Iris pigment epithelial cell (primary cell): ENCODE measurements around the gene CDH13.

ENCODE experiments used
- DNase-seq: peaks from one replicate; pipeline ENCODE4 v3.0.0-alpha.2; 2011; ENCODE audit warnings: low read depth

Gene CDH13

DNA sequence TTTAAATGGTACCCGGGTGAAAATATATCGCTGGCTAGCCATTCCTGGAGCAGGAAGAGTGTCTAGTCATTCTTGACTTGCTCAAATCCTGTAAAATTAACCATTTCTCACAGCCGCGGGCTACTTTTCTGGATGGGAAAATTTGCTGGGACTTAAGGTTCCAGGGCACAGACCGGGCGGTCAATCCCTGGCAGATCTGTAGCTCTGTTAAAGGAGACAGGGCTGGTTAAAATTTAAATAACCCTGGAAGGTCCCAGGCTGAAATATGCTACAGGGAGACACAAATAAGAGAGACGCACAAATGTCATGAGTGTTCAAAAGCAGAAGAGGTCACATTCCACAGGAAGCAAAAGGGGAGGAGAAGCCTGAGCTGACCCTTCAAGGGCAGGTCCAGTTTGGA is 951.4 kb downstream of the CDH13 start:
- no peak for DNase-seq

DNA sequence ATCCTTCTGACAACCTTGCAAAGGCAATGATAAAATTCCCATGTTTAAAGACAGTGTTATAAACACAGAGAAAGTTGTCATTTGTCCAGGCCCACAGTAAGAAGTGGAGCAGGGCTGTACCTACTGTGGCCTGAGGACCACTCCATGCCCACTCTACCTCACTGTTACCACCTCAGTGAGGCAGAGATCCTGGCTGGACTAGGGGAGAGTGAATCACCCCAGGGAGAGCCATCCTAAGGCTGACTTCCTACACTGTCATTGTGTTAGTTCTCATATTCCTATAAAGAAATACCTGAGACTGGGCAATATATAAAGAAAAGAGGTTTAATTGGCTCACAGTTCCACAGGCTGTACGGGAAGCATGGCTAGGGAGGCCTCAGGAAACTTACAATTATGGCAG is 952.3 kb downstream of the CDH13 start:
- DNase-seq, result no peak

DNA sequence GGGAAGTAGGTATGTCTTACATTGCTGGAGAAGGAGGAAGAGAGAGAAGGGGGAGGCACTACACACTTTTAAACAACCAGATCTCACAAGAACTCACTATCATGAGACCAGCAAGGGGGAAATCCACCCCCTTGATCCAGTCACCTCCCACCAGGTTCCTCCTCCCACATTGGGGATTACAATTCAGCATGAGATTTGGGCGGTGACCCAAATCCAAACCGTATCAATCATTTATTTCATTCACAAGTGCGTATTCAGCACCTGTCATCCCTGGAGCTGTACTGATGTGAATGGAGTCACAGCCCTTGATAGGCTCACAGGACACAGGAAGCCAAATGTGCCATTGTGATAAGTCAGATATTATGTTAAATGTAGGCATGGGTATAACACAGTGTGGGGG is 952.7 kb downstream of the CDH13 start:
- no peak for DNase-seq

DNA sequence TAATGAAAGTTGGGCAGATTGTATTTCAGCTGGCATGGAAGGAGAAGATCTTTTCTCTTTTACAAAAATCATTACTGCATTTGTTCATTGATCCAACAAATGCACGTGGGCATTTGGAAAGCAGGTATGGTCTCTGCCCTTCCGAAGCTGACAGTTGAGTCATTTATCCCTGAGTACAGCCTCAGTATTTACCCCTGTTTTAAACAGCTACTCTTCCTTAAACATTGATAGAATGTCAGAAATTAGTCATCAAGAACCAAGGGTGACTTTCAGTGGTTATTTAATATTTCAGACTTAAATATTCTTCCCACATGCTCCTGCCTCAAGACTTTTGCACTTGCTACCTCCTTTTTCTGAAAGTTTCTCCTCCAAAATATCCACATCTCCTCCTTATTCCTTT is 954.3 kb downstream of the CDH13 start:
- DNase-seq, result peak; percentile 10

DNA sequence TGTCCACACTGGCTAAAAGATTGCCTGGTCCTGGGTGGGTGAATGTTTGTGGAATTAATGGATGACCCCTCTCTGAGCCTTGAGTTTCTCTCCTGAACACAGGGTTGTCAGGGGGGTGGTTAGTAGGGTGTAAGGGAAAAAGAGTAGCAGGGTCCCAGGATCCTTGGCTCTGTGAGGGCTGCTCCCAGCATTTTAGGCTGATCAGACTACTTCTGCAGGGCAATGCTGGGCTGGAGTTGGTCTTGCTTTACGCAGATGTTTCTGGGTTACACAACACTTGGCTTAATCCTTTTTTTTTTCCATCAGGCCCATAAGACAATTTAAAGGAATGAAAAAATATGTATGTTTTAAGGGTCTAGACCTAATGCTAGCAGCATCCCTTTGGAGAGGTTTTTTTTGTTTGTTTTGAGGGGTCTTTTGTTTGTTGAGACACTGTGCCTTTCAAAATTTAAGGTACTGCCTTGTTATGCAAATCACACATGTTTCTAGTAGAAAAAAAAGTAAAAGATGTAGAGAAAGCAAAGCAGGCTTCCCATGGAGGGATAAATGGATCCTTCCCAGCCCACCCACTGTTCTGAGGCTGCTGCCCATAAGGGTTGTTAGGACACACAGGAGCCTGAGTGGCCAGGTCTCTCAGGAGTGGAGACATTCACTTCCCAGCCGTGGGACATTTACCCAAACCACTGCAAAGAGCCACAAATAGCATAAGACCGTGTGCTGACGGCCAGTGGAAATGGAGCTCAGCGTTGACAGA is 955.4 kb downstream of the CDH13 start:
- DNase-seq, result no peak

DNA sequence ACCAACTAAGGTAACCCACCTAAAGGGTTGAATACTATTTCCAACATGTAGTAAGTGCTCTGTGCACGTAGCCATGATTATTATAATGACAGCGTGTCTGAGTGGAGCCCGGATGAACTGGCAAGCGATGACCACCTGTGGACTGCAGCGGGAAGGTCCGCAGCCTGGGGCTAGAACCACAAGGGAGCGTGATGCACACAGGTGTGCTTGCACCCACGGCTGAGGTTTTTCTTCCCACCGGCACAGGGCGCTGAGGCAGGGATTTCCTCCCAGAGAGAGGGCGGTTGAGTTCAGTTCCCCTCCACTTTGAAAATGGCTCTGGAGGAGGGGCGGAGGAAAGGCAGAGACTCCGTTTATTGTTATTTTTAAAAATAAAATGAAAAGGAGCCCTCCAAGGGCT is 959.3 kb downstream of the CDH13 start:
- no peak for DNase-seq

DNA sequence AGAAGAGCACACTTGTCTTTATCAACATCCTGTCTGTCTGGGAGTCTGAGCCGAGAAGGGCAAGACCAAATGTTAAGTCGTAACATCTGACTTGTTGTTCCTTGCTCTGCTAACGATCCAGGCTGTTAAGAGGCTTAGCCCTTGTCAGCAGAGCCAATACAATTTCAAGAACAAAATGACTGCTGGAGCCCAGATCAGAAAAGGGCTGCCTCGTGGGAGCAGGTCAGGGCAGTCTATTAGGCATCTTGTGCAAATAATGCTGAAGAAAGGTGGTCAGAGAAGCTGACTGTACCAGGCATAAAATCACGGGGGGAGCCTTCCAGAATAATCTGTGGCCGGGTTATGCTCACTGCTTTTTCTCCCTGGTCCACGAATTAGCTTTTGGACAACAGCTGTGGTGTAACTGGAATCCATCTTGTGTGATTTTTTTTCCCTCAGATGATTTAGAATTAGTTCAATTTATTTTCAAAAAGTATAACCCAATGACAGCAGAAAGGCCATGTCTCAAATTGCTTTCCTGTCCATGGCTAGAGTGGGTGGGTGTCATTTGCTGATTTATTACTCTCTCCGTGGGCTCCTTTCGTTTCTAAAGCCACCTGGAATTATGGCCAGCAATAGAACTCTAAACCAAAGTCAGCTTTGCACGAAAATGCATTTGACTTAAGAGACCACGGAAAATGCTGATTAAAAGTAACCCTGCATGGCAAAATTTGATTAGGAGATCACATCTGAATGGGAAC is 959.9 kb downstream of the CDH13 start:
- DNase-seq, result peak; percentile 17

DNA sequence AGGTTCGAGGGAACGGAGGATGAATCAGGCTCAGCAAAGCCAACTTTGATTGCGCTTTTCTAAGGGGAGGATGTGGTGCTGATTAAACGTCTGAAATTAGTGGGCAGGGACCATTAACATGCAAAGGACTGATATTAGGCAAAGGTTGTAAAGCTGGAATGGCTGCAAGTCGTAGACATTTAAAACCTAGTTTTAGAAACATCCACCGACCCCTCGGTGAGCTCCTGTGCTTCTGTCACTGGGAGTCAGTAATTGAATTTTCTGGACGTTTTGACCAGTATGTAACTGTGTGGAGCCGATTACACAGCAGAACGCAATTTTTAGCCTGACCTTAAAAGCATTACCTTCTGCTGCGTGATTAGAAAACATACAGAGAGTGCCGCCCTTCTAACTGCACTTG is 960.4 kb downstream of the CDH13 start:
- no peak for DNase-seq

DNA sequence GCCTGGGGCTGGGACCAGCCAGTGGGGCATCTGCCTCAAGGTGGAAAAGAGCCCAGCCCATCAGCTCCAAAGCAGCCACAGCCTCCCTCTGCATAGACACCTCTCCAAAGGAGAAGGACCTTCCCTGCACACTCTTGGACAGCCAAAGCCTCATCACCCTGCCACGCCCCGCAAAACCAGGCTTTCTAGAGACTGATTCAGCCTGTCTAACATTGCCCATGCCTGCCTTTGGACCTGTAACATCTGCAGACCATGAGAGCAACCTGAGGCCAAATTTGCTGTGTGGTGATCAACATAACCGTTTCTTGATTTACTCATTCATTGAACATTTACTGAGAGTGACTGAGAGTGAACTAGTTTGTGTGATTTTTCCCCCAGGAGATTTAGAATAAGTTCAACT is 961.3 kb downstream of the CDH13 start:
- no peak for DNase-seq

DNA sequence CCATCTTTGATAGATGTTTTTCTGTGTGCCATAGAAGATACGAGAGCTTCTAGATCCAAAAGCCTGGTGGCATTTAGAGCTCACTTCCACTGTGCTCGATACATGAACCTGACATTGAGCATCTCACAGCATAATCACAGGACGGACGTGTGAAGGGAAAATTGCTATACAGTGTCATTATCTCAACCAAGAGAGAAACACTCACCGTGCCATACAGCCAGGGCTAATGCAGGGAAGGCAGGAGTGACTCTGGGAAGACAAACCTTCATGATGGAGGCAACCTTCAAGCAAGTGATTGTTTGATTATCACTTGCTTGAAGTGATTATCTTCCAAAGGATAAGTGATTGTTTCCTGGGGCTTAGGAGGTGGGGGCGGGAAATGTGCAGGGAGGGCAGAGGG is 962.8 kb downstream of the CDH13 start:
- DNase-seq, result no peak

DNA sequence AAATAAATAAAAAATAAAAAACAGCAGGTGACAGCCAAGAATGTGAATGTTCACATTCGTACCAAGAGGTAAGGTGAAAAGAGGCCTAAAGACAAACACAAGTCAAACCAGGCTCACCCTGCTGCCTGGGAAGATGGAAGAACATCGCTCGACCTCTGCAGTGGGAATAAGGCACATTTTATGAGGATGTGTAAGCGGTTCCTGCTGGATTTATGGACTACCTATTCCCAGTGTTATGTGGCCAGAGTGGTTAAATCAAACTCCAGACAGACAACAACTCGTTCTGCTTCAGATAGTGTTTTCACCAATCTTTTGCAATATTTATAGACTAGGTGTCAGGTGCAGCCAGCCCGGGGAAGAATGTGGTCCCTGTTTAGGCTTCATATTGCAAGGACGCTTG is 966.0 kb downstream of the CDH13 start:
- no peak for DNase-seq

DNA sequence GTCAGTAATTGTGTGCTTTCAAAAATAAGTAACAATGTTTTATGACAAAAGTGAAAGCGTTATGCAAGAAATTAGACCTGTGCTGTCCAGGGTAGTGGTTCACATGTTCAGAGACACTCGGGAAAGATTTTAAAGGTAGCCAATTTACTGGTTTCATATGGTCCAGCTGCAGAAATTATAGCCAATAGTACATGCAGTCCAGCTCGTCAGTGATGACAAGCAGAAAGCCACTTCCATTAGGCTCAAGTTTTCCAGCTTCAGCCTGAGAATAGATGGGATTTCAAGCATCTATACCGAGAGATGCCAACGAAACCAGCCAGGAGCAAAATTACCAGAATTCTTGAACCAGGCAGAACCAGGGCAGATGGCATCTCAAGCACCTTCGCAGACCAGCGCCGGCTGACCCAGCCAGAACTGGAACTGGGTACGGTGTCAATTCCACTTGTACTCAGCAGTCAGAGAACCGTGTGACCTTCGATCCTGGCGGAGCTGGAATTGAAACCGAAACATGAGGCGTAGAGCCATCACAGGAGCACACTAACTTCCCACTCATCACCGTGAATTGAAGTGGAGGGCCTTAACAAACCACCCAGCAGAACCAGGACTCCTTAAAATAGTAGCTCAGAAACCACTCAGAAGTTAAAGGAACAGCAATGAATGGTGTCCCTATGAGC is 973.2 kb downstream of the CDH13 start:
- DNase-seq, result no peak

DNA sequence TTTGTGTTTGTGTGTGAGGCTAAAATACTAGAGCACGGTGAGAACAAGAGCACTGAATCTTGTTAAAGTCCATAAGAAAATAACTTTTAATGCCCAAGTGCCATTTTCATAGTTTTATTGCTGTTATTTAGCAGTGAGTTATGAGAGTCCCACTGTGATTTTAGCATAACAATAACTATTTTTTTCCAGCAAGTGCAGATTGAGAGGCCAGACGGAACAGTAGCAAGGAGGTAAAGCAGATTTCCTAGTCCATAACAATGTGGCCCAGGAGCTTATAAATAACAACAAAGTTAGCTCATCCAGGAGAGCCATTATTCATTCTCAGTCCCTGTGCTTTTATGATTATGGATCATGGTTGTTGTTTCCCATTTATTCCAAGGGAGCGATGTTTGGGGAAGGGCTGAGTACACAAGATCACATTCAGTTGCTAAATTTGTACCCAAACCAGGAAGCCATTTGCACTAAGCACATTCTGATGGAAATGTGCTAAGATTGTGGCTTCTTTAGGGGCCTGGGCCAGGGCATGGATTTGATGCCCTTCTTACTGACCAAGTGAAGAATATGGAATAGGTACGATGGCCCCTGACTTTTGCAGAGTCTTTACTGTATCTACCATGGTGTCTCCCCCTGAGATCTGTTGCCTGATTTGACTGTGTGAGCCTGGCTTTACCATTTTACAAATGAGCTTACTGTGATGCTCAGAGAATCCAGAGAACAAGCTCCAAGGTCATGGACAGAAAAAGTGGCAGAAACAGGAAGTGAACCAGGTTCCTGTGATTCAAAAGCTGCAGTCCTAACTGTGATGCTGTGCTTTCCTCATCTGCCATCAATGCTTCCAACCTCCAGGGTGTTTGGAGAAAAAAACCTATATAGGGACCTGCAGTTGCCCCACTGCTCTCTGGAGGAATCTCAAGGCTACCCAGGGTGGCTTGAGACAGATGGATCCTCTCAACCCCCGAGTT is 976.3 kb downstream of the CDH13 start:
- no peak for DNase-seq

DNA sequence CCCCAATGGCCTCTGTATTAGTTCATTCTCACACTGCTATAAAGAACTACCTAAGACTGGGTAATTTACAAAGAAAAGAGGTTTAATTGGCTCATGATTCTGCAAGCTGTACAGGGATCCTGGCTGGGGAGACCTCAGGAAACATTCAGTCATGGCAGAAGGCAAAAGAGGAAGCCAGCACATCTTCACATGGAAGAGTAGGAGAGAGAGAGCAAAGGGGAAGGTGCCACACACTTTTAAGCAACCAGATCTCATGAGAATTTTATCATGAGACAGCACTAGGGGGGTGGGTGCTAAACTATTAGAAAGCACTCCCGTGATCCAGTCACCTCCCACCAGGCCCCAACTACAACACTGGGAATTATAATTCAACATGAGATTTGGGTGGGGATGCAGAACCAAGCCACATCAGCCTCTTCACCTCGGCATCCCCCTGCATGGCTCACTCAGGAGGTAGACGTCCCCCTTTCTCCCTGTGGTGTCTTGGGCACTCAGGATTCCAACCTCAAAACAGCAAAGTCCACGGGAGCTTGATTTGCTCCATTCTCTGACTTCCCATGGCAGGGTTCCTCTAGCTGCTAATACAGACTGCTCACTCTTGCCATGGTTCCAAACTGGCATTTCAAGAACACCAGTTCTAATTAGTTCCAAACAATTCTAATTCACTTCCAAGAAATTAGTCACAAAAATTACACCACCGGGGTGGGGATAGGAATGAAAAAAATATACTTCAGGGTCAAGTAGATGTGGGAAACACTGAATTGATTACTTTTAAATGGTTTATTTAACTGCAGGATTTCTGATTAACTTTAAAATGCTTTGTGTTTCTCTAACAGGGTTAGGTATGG is 977.2 kb downstream of the CDH13 start:
- DNase-seq, result no peak

DNA sequence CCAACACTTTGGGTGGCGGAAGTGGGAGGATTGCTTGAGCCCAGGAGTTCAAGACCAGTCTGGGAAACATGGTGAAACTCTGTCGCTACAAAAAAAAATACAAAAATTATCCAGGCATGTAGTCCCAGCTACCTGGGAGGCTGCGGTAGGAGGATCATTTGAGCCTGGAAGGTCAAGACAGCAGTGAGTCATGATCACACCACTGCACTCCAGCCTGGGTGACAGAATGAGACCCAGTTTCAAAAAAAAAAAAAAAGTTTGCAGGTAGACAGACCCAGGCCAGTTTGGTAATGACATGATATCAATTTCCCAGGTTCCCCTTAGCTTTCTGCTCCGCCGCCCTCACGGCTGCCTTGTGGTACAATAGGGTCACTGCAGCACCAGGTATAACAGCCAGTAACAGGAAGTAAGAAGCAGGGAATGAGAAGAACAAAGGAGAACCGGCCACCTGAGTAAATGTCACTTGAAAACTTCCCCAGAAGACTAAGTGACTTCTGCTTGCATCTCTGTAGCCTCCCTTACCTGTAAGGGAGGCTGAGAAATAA is 979.8 kb downstream of the CDH13 start:
- no peak for DNase-seq

DNA sequence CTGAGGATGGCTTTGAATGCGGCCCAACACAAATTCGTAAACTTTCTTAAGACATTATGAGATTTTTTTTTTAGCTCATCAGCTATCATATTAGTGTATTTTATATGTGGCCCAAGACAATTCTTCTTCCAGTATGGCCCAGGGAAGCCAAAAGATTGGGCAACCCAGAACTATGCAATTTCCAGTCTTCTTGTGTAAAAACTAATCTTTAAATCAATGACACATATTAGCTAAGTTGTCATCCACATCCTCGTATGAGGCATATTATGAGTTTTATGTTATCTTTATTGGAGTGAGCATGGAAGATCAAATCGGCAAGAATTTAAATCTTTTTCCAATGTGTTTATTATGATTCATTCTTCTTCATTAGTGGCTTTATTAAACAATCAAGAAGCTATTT is 982.4 kb downstream of the CDH13 start:
- DNase-seq, result no peak

DNA sequence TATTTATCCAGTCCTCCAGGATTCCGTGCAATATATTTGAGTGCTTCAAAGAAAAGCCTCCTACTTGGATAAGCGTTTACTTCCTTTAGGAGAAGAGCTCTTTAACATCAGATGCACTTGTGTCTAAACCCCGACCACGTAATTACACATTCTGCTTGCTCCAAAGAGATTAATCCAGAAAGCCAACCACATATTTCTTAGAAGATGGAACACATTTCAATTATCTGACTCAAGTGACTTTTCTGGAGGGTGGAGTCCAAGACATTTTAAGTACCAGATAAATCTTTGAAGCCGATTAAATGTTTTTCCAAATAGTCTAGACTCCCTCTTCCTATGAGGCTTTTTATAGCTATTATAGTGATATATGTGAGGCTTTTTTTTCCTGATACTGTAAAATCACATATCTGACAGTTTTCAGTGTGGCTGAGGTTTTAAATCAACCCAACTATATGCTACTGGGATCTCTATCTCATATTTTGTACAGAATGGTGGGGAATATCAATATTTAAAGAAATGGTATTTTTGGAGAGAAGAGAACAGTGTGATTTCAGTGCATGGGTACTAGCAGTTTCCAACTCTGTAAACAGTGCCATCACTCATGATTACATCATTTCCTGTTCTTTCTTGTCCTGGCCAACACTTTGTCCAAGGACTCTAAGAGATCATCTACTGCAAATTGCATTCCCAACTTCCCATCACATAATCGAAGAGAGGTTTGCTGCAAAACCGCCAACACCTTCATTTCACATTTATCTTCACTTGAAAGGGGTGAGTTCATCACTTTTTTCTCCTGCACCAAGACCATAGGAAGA is 988.6 kb downstream of the CDH13 start:
- DNase-seq, result peak; percentile 28

DNA sequence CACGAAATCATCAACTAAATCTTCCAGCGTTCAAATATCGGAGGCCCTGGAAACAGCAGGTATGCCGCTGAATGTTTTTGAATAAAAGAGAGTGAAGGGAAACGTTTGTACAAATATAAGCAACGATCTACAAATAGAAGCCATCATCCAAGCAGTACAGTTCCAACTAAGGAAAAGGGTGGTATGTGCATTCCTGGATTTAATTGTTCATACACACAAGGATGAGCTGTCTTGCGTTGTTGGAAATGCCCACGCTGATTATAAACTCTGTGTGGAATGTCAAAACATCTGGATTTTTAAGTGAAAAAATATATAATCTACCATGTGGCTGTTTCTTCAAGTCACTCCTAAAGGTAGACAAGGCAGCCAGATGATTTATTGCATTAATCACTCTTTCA is 989.2 kb downstream of the CDH13 start:
- no peak for DNase-seq

DNA sequence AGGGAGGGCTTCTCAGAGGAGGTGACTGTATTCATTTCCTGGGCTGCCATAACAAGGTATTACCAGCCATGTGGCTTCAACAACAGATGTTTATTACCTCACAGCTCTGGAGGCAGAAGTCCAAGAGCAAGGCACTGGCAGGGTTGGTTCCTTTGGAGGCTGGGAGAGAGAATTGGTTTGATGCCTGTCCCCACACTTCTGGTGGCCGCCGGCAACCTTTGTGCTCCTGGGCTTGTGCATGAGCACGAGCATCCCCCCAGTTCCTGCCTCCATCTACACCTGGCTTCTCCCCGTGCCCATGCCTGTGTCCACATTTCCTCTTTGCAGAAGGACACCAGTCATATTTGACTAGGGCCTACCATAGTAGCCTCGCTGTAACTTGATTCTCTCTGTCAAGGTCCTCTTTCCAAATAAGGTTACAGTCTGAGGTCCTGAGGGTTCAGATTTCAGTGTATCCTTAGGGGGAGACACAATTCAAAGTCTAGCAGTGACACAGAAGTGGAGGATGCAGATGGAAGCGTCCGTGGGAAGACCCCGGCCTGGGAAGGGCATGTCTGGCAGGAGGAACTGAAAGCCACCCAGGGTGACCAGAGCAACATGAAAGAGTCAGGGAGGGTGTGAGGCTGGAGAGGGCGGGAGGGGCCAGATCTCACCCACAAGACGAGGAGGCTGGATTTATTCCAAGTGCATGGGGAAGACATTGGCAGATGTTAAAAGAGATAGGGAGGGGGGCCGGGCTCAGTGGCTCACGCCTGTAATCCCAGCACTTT is 992.8 kb downstream of the CDH13 start:
- DNase-seq, result no peak
